Measurements from ENCODE around the gene TTC13.

The TTC13 gene

GRCh38 chr1:230858236-230858820 lies 120.3 kb downstream of the TTC13 start:
- Histone ChIP-seq H3K4me1 (ENCODE audit: insufficient read depth, low read length) (peaks cover 4% of the 10 kb centered on the region; the same call in 1 of the 2 replicates), H3K27me3 (ENCODE audit: insufficient read depth, low read length) (no peaks in the 10 kb centered on the region), H3K36me3 (ENCODE audit: insufficient read depth, low read depth, low read length) (peaks cover 20% of the 10 kb centered on the region), H3K4me3 (ENCODE audit: low read length) (no peak overlapping the region), H3K27ac (ENCODE audit: low read length) (no peak overlapping the region), H3K9me3 (ENCODE audit: insufficient read depth, low read depth, low read length) (no peaks in the 10 kb centered on the region), H3K9ac (ENCODE audit: low read depth, low read length) (0 out of 2 replicates have a peak overlapping the region, but pooled peaks have one; percentile 11)

GRCh38 chr1:230857822-230858221 lies 120.8 kb downstream of the TTC13 start:
- Histone ChIP-seq H3K27ac (ENCODE audit: low read length) (no peak overlapping the region), H3K4me1 (ENCODE audit: insufficient read depth, low read length) (peaks cover 4% of the 10 kb centered on the region; the same call in 1 of the 2 replicates), H3K9me3 (ENCODE audit: insufficient read depth, low read depth, low read length) (no peaks in the 10 kb centered on the region), H3K9ac (ENCODE audit: low read depth, low read length) (0 out of 2 replicates have a peak overlapping the region, but pooled peaks have one; percentile 11), H3K36me3 (ENCODE audit: insufficient read depth, low read depth, low read length) (peaks cover 25% of the 10 kb centered on the region), H3K27me3 (ENCODE audit: insufficient read depth, low read length) (no peaks in the 10 kb centered on the region), H3K4me3 (ENCODE audit: low read length) (no peak overlapping the region)

GRCh38 chr1:230857077-230857476 lies 121.6 kb downstream of the TTC13 start:
- Histone ChIP-seq H3K27me3 (ENCODE audit: insufficient read depth, low read length) (no peaks in the 10 kb centered on the region), H3K9me3 (ENCODE audit: insufficient read depth, low read depth, low read length) (no peaks in the 10 kb centered on the region), H3K27ac (ENCODE audit: low read length) (no peak overlapping the region), H3K4me1 (ENCODE audit: insufficient read depth, low read length) (peaks cover 4% of the 10 kb centered on the region), H3K4me3 (ENCODE audit: low read length) (no peak overlapping the region), H3K36me3 (ENCODE audit: insufficient read depth, low read depth, low read length) (peaks cover 29% of the 10 kb centered on the region), H3K9ac (ENCODE audit: low read depth, low read length) (no peak overlapping the region)

Data from iPS-20b (cell line).